ENCODE measurements around the gene IDH2. TPM values are rescaled to one million over a fixed set of nuclear protein-coding genes. Genes with fewer than 3 reads are reported as not detected.

IDH2 gene
- total RNA-seq, 4 donors from 2014 or later = 29.4 to 49.6 (median 33.5) TPM

GRCh38 chr15:90037511-90037860 lies 64.8 kb downstream of the IDH2 start:
- intact Hi-C loops (cut with DNase I) = no loop called here
- WGBS, 2 donors = 74 to 79% methylated on average over 5 of the region's 5 CpGs

GRCh38 chr15:90036806-90037510 lies 65.3 kb downstream of the IDH2 start:
- TF ChIP-seq POLR2A (IDR thresholded peaks at IDR 0.05) = no peak
- TF ChIP-seq CTCF (IDR thresholded peaks at IDR 0.05) = no peak
- Histone ChIP-seq H3K4me3 (replicated peaks in 1 of 3) (no peak overlapping the region), H3K27ac (peak overlapping the region; percentile 60 to 81 (median 73)), H3K36me3 (no peaks in the 10 kb centered on the region), H3K9me3 (no peaks in the 10 kb centered on the region), H3K27me3 (no peaks in the 10 kb centered on the region), H3K4me1 (peaks cover 41 to 46% of the 10 kb centered on the region in 2 donors)
- intact Hi-C loops (cut with DNase I) = no loop called here
- peak; percentile 78 to 86 for DNase-seq
- 27 to 33% methylated on average over 10 to 11 of the region's 11 CpGs for whole genome bisulfite sequencing, 2 donors

More at GRCh38 chr15:90037511-90037860, 64.8 kb downstream of the IDH2 start:
- Histone ChIP-seq H3K27ac (peak overlapping the region; percentile 60 to 81 (median 73)), H3K4me1 (peaks cover 41 to 44% of the 10 kb centered on the region in 2 donors), H3K36me3 (no peaks in the 10 kb centered on the region), H3K27me3 (no peaks in the 10 kb centered on the region), H3K4me3 (replicated peaks in 1 of 3) (no peak overlapping the region), H3K9me3 (no peaks in the 10 kb centered on the region)
- no peak for DNase-seq
- no peak for TF ChIP-seq CTCF (IDR thresholded peaks at IDR 0.05)

- Histone ChIP-seq H3K27ac (peak overlapping the region; percentile 60 to 81 (median 73)), H3K9me3 (no peaks in the 10 kb centered on the region), H3K36me3 (no peaks in the 10 kb centered on the region), H3K4me3 (replicated peaks in 1 of 3) (no peak overlapping the region), H3K27me3 (no peaks in the 10 kb centered on the region), H3K4me1 (peaks cover 41 to 52% of the 10 kb centered on the region in 2 donors)
- DNase-seq = no peak
- TF ChIP-seq POLR2A (IDR thresholded peaks at IDR 0.05) (no peak), CTCF (IDR thresholded peaks at IDR 0.05) (no peak)
- intact Hi-C loops (cut with DNase I) = no loop called here
- WGBS, 2 donors = 47 to 55% methylated on average over 9 of the region's 9 CpGs
These were observed 65.9 kb downstream of the IDH2 start for GRCh38 chr15:90036343-90036742.

GRCh38 chr15:90035840-90036230 lies 66.4 kb downstream of the IDH2 start:
- H3K9me3 ChIP-seq = no peaks in the 10 kb centered on the region
- H3K36me3 ChIP-seq = no peaks in the 10 kb centered on the region
- peaks cover 41 to 56% of the 10 kb centered on the region in 2 donors for H3K4me1 ChIP-seq
- no peaks in the 10 kb centered on the region for H3K27me3 ChIP-seq
- DNase-seq = peak; percentile 75 to 77
- 42 to 49% methylated on average over 10 of the region's 10 CpGs for WGBS, 2 donors
- no peak for TF ChIP-seq POLR2A (IDR thresholded peaks at IDR 0.05)
- no peak for TF ChIP-seq CTCF (IDR thresholded peaks at IDR 0.05)
- H3K4me3 ChIP-seq (replicated peaks in 1 of 3) = no peak overlapping the region
- intact Hi-C loops (cut with DNase I) = no loop called here
- H3K27ac ChIP-seq = peak overlapping the region; percentile 5 to 73 (median 60)

GRCh38 chr15:90035095-90035839 lies 67.0 kb downstream of the IDH2 start:
- TF ChIP-seq POLR2A (IDR thresholded peaks at IDR 0.05) (no peak), CTCF (IDR thresholded peaks at IDR 0.05) (no peak)
- no peaks in the 10 kb centered on the region for H3K27me3 ChIP-seq
- DNase-seq = peak; percentile 49 to 63
- intact Hi-C loops (cut with DNase I) = no loop called here
- H3K9me3 ChIP-seq = no peaks in the 10 kb centered on the region
- peak overlapping the region; percentile 5 to 73 (median 60) for H3K27ac ChIP-seq
- H3K4me3 ChIP-seq (replicated peaks in 1 of 3) = no peak overlapping the region
- H3K4me1 ChIP-seq = peaks cover 41 to 56% of the 10 kb centered on the region in 2 donors
- no peaks in the 10 kb centered on the region for H3K36me3 ChIP-seq
- 78 to 81% methylated on average over 16 to 18 of the region's 19 CpGs for whole genome bisulfite sequencing, 2 donors
